Astrocyte (in vitro differentiated cells and primary cell): Measurements from ENCODE around the gene FBXL13.

Experiments
- CTCF ChIP-seq: IDR thresholded peaks from 2 replicates; pipeline ENCODE4 v1.5.1; 2011; ENCODE audit warnings: low read depth, mild to moderate bottlenecking, inconsistent platforms, low read length, moderate library complexity; ENCODE audit not compliant: insufficient read depth
- EZH2 ChIP-seq: IDR thresholded peaks from 2 replicates; pipeline ENCODE4 v1.6.1; 2012; ENCODE audit warnings: mild to moderate bottlenecking, low read length, inconsistent platforms; ENCODE audit not compliant: insufficient read depth

GRCh38 chr7:102849079-102849478 is 225.5 kb downstream of the FBXL13 start:
- TF ChIP-seq CTCF (no peak), EZH2 (no peak)
